Erythroblast (primary cell): ENCODE measurements around the gene ALDH4A1.

Experiments
- GATA1 ChIP-seq: IDR thresholded peaks from 2 replicates; pipeline ENCODE4 v1.6.1; 2011; ENCODE audit warnings: low read depth, mild to moderate bottlenecking, control low read depth, low read length, moderate library complexity
- POLR2A ChIP-seq: IDR thresholded peaks from 2 replicates; pipeline ENCODE4 v1.6.1; 2011; ENCODE audit warnings: mild to moderate bottlenecking, low read length

DNA sequence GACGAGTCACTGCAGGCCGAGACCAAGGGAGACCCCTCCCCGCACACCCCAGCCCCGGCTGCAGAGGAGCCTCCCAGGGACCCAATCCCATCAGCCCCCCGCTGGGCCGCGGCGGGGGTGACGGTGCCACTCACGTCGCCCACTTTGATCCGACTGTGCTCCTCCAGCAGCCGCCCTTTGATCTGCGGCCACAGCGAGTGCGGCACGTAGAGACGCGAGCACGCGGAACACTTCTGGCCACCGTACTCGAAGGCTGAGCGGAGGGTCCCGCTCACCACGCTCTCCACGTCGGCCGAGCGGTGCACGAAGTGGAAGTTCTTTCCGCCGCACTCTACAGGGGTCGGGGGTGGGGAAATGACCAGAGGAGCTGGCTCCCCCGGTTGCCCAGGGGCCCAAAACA is 25.1 kb downstream of the ALDH4A1 start:
- TF ChIP-seq POLR2A (no peak), GATA1 (no peak)
